Endothelial cell (in vitro differentiated cells): ENCODE results near the gene RGS7. TPM values are rescaled to one million over a fixed set of nuclear protein-coding genes. Genes with fewer than 3 reads are reported as not detected.
A peak's percentile ranks its signal among the peaks of the same experiment; 100 is the strongest.

Source experiments
- DNase-seq: peaks from one replicate; pipeline ENCODE4 v3.0.0; 2021; ENCODE audit warnings: low spot score
- H3K27ac Mint-ChIP-seq: one replicate; pipeline ENCODE4 v1.8.0; 2021; ENCODE audit warnings: mixed read lengths, inconsistent platforms; ENCODE audit not compliant: unreplicated experiment
- H3K27me3 Mint-ChIP-seq: one replicate; pipeline ENCODE4 v1.8.0; 2021; ENCODE audit warnings: mild to moderate bottlenecking, moderate library complexity, mixed read lengths, inconsistent platforms; ENCODE audit not compliant: unreplicated experiment
- H3K36me3 Mint-ChIP-seq: one replicate; pipeline ENCODE4 v1.8.0; 2021; ENCODE audit warnings: mild to moderate bottlenecking, low read depth, mixed read lengths, inconsistent platforms; ENCODE audit not compliant: unreplicated experiment
- H3K4me1 Mint-ChIP-seq: one replicate; pipeline ENCODE4 v1.8.0; 2021; ENCODE audit warnings: mild to moderate bottlenecking, mixed read lengths, inconsistent platforms; ENCODE audit not compliant: unreplicated experiment
- H3K4me3 Mint-ChIP-seq: one replicate; pipeline ENCODE4 v1.8.0; 2021; ENCODE audit warnings: mild to moderate bottlenecking, mixed read lengths, inconsistent platforms; ENCODE audit not compliant: unreplicated experiment
- H3K9me3 Mint-ChIP-seq: one replicate; pipeline ENCODE4 v1.8.0; 2021; ENCODE audit warnings: mixed read lengths, inconsistent platforms; ENCODE audit not compliant: unreplicated experiment
- CTCF ChIP-seq: fragments of 200-600 bp; sonication (generic); IDR thresholded peaks from one replicate; pipeline ENCODE4 v1.5.0; 2021; ENCODE audit warnings: antibody characterized with exemption; ENCODE audit not compliant: unreplicated experiment
- total RNA-seq: library from RNA; stranded (reverse); fragmentation: NEBNext Ultra II Directional; extraction: Animal tissue kit (Norgen Biotek cat#: 25700); gene quantifications from one replicate; pipeline ENCODE4 v1.2.1, GENCODE V29; 2021; ENCODE audit not compliant: unreplicated experiment

The RGS7 gene
- total RNA-seq, 1 donor from 2014 or later, result 1.4 TPM

GRCh38 chr1:240967070-240967724, 389.8 kb downstream of the RGS7 start:
- DNase-seq, result no peak
- peak; percentile 38 for TF ChIP-seq CTCF
- H3K9me3 Mint-ChIP-seq, result no peaks in the 10 kb centered on the region
- H3K27me3 Mint-ChIP-seq, result no peaks in the 10 kb centered on the region
- H3K4me3 Mint-ChIP-seq, result no peak overlapping the region
- no peaks in the 10 kb centered on the region for H3K36me3 Mint-ChIP-seq
- H3K4me1 Mint-ChIP-seq, result no peaks in the 10 kb centered on the region
- no peak overlapping the region for H3K27ac Mint-ChIP-seq

- Mint-ChIP-seq H3K36me3 (no peaks in the 10 kb centered on the region), H3K27me3 (no peaks in the 10 kb centered on the region), H3K4me3 (no peak overlapping the region), H3K4me1 (no peaks in the 10 kb centered on the region), H3K9me3 (no peaks in the 10 kb centered on the region), H3K27ac (no peak overlapping the region)
- TF ChIP-seq CTCF, result no peak
- DNase-seq, result no peak
Measured at GRCh38 chr1:240965581-240966091, 391.4 kb downstream of the RGS7 start.

- no peaks in the 10 kb centered on the region for H3K4me1 Mint-ChIP-seq
- H3K36me3 Mint-ChIP-seq, result no peaks in the 10 kb centered on the region
- H3K4me3 Mint-ChIP-seq, result no peak overlapping the region
- H3K9me3 Mint-ChIP-seq, result no peaks in the 10 kb centered on the region
- H3K27ac Mint-ChIP-seq, result no peak overlapping the region
- no peak for DNase-seq
- H3K27me3 Mint-ChIP-seq, result no peaks in the 10 kb centered on the region
- no peak for TF ChIP-seq CTCF
Measured at GRCh38 chr1:240962086-240962485, 394.9 kb downstream of the RGS7 start.

- H3K27ac Mint-ChIP-seq, result no peak overlapping the region
- DNase-seq, result no peak
- no peak overlapping the region for H3K4me3 Mint-ChIP-seq
- no peaks in the 10 kb centered on the region for H3K36me3 Mint-ChIP-seq
- no peaks in the 10 kb centered on the region for H3K9me3 Mint-ChIP-seq
- no peaks in the 10 kb centered on the region for H3K27me3 Mint-ChIP-seq
- no peak for TF ChIP-seq CTCF
- no peaks in the 10 kb centered on the region for H3K4me1 Mint-ChIP-seq
Measured at GRCh38 chr1:240956424-240956823, 400.6 kb downstream of the RGS7 start.

GRCh38 chr1:240956020-240956419, 401.0 kb downstream of the RGS7 start:
- Mint-ChIP-seq H3K4me1 (no peaks in the 10 kb centered on the region), H3K27me3 (no peaks in the 10 kb centered on the region), H3K27ac (no peak overlapping the region), H3K4me3 (no peak overlapping the region), H3K36me3 (no peaks in the 10 kb centered on the region), H3K9me3 (no peaks in the 10 kb centered on the region)
- DNase-seq, result no peak
- no peak for TF ChIP-seq CTCF
